Parathyroid adenoma (tissue), 2 donors: Measurements from ENCODE around the gene RPS6KA3.

Experiments
- H2AFZ ChIP-seq: fragments of 300-600 bp; sonication (generic); one replicate; pipeline ENCODE4 v1.7.0; 2017; ENCODE audit warnings: antibody characterized with exemption, mild to moderate bottlenecking
- H3K27ac ChIP-seq: fragments of 300-600 bp; sonication (generic); one replicate; pipeline ENCODE4 v1.7.0; 2017
- H3K27me3 ChIP-seq: fragments of 300-600 bp; sonication (generic); one replicate; pipeline ENCODE4 v1.7.0; 2017; ENCODE audit warnings: low read length; ENCODE audit not compliant: control insufficient read depth, insufficient read depth
- H3K36me3 ChIP-seq: fragments of 300-600 bp; sonication (generic); one replicate; pipeline ENCODE4 v1.7.0; 2017; ENCODE audit warnings: low read length; ENCODE audit not compliant: control insufficient read depth, insufficient read depth
- H3K4me1 ChIP-seq: fragments of 300-600 bp; sonication (generic); one replicate; pipeline ENCODE4 v1.7.0; 2017; ENCODE audit warnings: control low read depth
- H3K4me2 ChIP-seq: fragments of 300-600 bp; sonication (generic); one replicate; pipeline ENCODE4 v1.7.0; 2017; ENCODE audit warnings: low read length
- H3K4me3 ChIP-seq: fragments of 300-600 bp; sonication (generic); one replicate; pipeline ENCODE4 v1.7.0; 2017; ENCODE audit warnings: low read depth, low read length
- H3K79me2 ChIP-seq: fragments of 300-600 bp; sonication (generic); one replicate; pipeline ENCODE4 v1.7.0; 2017; ENCODE audit warnings: control low read depth
- H3K9ac ChIP-seq: fragments of 300-600 bp; sonication (generic); one replicate; pipeline ENCODE4 v1.7.0; 2017; ENCODE audit warnings: mild to moderate bottlenecking
- H3K9me3 ChIP-seq: fragments of 300-600 bp; sonication (generic); one replicate; pipeline ENCODE4 v1.7.0; 2017; ENCODE audit warnings: low read length; ENCODE audit not compliant: control insufficient read depth
- TF ChIP-seq, protein P1 (sequence below): fragments of 300-600 bp; sonication (generic); IDR thresholded peaks from one replicate; pipeline ENCODE4 v1.7.0; 2017; ENCODE audit warnings: antibody characterized with exemption, mild to moderate bottlenecking
- donor health status: primary hyperparathyroidism.

Gene RPS6KA3

DNA sequence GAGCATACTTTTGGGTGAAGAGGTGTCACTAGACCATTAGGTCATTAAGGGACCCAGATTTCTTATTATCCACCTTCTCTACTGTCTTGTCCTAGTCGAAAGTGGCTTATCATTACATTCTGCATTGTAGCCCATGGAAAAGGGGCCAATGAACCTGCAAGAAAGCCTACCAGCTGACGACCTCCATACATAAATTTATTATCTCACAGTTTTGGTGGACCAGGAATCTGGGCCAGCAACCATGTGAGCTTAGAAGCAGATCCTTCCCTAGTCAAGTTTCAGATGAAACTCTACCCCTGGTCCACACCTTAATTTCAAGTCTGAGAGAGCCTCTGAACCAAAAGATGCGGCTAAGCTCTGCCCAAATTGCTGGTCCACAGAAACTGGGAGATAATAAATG lies 37.6 kb downstream of the RPS6KA3 start:
- Histone ChIP-seq H3K36me3 (no peaks in the 10 kb centered on the region), H3K27me3 (no peaks in the 10 kb centered on the region), H3K9ac (no peak overlapping the region), H2AFZ (no peak overlapping the region), H3K27ac (no peak overlapping the region), H3K9me3 (no peaks in the 10 kb centered on the region), H3K4me2 (no peak overlapping the region), H3K4me1 (no peaks in the 10 kb centered on the region), H3K79me2 (peaks cover 8% of the 10 kb centered on the region), H3K4me3 (no peak overlapping the region)
- TF ChIP-seq, protein P1, sequence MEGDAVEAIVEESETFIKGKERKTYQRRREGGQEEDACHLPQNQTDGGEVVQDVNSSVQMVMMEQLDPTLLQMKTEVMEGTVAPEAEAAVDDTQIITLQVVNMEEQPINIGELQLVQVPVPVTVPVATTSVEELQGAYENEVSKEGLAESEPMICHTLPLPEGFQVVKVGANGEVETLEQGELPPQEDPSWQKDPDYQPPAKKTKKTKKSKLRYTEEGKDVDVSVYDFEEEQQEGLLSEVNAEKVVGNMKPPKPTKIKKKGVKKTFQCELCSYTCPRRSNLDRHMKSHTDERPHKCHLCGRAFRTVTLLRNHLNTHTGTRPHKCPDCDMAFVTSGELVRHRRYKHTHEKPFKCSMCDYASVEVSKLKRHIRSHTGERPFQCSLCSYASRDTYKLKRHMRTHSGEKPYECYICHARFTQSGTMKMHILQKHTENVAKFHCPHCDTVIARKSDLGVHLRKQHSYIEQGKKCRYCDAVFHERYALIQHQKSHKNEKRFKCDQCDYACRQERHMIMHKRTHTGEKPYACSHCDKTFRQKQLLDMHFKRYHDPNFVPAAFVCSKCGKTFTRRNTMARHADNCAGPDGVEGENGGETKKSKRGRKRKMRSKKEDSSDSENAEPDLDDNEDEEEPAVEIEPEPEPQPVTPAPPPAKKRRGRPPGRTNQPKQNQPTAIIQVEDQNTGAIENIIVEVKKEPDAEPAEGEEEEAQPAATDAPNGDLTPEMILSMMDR: no peak

DNA sequence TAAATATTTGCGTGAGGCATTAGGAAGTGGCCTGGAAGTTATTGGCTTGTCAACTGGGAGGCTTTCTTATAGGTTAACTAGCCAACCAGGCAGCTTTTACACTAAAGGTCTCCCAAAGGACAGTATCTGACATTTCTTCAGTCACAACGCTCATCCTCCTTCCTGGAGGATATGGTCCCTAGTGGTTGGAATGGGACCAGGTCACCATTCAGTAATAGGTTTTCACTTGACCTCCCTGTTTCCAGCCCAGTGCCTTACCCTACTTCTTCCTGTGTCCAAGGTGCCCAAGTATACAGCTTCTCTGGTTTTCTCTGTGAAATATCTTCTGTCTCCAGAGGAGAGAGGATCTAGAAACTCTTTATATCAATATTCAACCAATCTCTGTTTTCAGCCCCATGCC lies 38.5 kb downstream of the RPS6KA3 start:
- H3K4me1 ChIP-seq: no peaks in the 10 kb centered on the region
- no peaks in the 10 kb centered on the region for H3K27me3 ChIP-seq
- no peak overlapping the region for H3K27ac ChIP-seq
- H2AFZ ChIP-seq: no peak overlapping the region
- TF ChIP-seq, protein P1: no peak
- no peak overlapping the region for H3K4me3 ChIP-seq
- H3K9me3 ChIP-seq: no peaks in the 10 kb centered on the region
- peaks cover 4% of the 10 kb centered on the region for H3K79me2 ChIP-seq
- no peak overlapping the region for H3K4me2 ChIP-seq
- H3K36me3 ChIP-seq: no peaks in the 10 kb centered on the region
- no peak overlapping the region for H3K9ac ChIP-seq

DNA sequence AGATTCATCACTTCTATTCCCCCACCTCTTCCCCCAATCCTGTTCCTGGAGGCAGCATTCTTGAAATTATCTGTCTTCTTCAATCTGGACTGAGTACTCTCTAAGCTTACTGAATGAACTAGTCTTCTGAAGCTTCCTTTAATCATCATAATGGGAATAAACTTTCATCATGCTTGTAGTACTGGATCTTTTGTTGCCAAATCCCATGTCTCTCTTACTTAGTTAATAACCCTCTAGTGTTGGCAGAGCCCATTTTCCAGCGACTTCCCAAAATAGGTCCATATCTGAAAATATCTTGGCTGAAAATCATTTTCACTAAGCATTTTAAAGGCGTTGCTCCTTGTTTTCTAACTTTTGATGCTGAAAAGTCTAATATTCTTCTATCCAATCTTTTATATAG lies 39.6 kb downstream of the RPS6KA3 start:
- TF ChIP-seq, protein P1: no peak
- H3K4me2 ChIP-seq: no peak overlapping the region
- no peak overlapping the region for H3K4me3 ChIP-seq

DNA sequence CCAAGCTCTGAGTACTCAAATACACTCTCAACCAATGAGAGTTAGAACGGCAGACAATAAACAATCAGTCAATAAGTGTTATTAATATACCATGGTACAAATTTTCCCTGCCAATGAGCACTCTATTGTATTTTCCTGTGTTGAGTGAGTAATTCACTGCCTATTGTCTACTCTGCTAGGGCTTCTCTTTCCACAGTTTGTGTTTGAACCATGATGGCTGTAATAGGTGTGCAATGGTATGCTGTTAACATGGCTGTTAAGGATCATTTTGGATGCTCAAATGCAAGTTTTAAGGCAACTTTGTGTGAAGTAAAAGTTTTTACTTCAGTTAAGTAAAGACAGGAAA lies 41.2 kb downstream of the RPS6KA3 start:
- TF ChIP-seq, protein P1: no peak
- no peaks in the 10 kb centered on the region for H3K9me3 ChIP-seq
- peaks cover 2% of the 10 kb centered on the region for H3K79me2 ChIP-seq
- H3K9ac ChIP-seq: no peak overlapping the region
- no peak overlapping the region for H3K4me3 ChIP-seq
- no peak overlapping the region for H2AFZ ChIP-seq
- no peaks in the 10 kb centered on the region for H3K4me1 ChIP-seq
- no peaks in the 10 kb centered on the region for H3K27me3 ChIP-seq
- H3K27ac ChIP-seq: no peak overlapping the region
- no peak overlapping the region for H3K4me2 ChIP-seq
- H3K36me3 ChIP-seq: no peaks in the 10 kb centered on the region

More for the DNA sequence above, 39.6 kb downstream of the RPS6KA3 start:
- Histone ChIP-seq H3K27me3 (no peaks in the 10 kb centered on the region), H3K36me3 (no peaks in the 10 kb centered on the region), H3K79me2 (peaks cover 3% of the 10 kb centered on the region), H2AFZ (no peak overlapping the region), H3K4me1 (no peaks in the 10 kb centered on the region), H3K27ac (no peak overlapping the region), H3K9ac (no peak overlapping the region), H3K9me3 (no peaks in the 10 kb centered on the region)

DNA sequence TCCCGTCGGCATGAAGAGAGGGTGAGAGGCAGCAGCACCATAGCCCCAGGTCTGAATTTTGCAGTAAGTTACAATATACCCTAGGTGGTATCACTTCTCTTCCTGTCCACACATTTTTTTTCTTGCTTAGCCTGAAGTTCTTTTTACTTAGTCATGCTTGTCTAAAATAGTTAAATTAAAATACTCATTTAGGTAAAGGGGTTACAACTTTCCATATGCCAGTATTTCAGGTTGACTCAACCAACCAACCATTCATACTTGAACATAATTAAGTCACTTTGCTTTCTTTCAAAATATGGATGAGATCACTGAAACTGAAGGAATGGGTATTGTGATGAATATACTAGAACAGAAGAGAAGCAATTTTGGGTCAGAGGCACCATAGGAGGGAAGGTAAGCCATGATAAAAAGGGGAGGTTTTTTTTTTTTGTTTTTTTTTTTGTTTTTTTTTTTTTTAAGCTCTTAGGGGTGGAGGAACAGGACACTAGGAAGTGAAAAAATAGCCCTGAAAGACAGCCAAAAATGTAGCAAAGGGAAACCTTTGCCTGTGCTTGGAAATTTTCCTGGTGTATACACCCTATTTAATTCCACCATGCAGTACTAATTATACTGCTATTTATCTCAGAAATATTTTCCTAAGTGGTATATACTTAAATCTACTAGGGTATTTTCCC lies 41.8 kb downstream of the RPS6KA3 start:
- no peaks in the 10 kb centered on the region for H3K9me3 ChIP-seq
- no peak overlapping the region for H3K27ac ChIP-seq
- H2AFZ ChIP-seq: no peak overlapping the region
- H3K27me3 ChIP-seq: no peaks in the 10 kb centered on the region
- no peak overlapping the region for H3K4me2 ChIP-seq
- peaks cover 2% of the 10 kb centered on the region for H3K79me2 ChIP-seq
- no peak overlapping the region for H3K9ac ChIP-seq
- no peaks in the 10 kb centered on the region for H3K36me3 ChIP-seq
- TF ChIP-seq, protein P1: no peak
- H3K4me3 ChIP-seq: no peak overlapping the region
- no peaks in the 10 kb centered on the region for H3K4me1 ChIP-seq
